ENCODE data around the gene AMBRA1.

GRCh38 chr11:46633291-46634217 is 39.7 kb upstream of the AMBRA1 start:
- TF ChIP-seq EP300 (IDR thresholded peaks at IDR 0.05; ENCODE audit: borderline replicate concordance) = no peak
- no peak for TF ChIP-seq RAD21 (IDR thresholded peaks at IDR 0.05; ENCODE audit: low read depth)
- no peak for TF ChIP-seq NFIC (IDR thresholded peaks at IDR 0.05)

Data from Ishikawa (cell line).